ENCODE data around the gene VPS13A. TPM values are rescaled to one million over a fixed set of nuclear protein-coding genes. Genes with fewer than 3 reads are reported as not detected.

VPS13A gene
- total RNA-seq, 1 experiment from 2014 or later = 52.8 TPM

GRCh38 chr9:77161966-77162365, 15.4 kb upstream of the VPS13A start:
- H3K4me2 ChIP-seq (ENCODE audit: low read length) = no peak overlapping the region
- no peak overlapping the region for H3K9ac ChIP-seq (ENCODE audit: low read length)
- POLR2A ChIA-PET = no interaction called here
- RAD21 ChIA-PET (ENCODE audit: low non-redundant PET in 1 of 2, low total read pairs in 2 of 2, uncharacterized antibody in 2 of 2, unreplicated experiment in 2 of 2) = no interaction called here
- H3K79me2 ChIP-seq (ENCODE audit: insufficient read depth, low read length) = no peaks in the 10 kb centered on the region
- ATAC-seq (no peak), DNase-seq (ENCODE audit: low read depth, low spot score) (no peak)
- no peaks in the 10 kb centered on the region for H4K20me1 ChIP-seq (ENCODE audit: insufficient read depth)
- TF ChIP-seq POLR2A (IDR thresholded peaks at IDR 0.05; ENCODE audit: borderline replicate concordance, extremely low read depth, insufficient read depth, insufficient read length) (no peak), EZH2 (IDR thresholded peaks at IDR 0.05) (no peak), ZFX (IDR thresholded peaks at IDR 0.05) (no peak), EZH2phosphoT487 (IDR thresholded peaks at IDR 0.05; ENCODE audit: borderline replicate concordance) (no peak)
- H3K4me1 ChIP-seq (ENCODE audit: control insufficient read depth in 1 of 2, insufficient read depth in 2 of 2, low read length in 2 of 2) = no peaks in the 10 kb centered on the region
- no peak overlapping the region for H3K27ac ChIP-seq (ENCODE audit: low read depth, low read length)
- H3K27me3 ChIP-seq (ENCODE audit: insufficient read depth, low read length) = no peaks in the 10 kb centered on the region
- intact Hi-C loops (cut with micrococcal nuclease) = loop anchor here (10.0 kb wide), 1 partner anchor 273 kb away; no protein-coding TSS in a partner anchor
- no peak overlapping the region for H3K4me3 ChIP-seq (replicated peaks in 1 of 2; ENCODE audit: low read depth in 1 of 2, low read length in 2 of 2)
- CTCF ChIA-PET = interaction anchor here (0.6 to 2.0 kb wide), 3 partner anchors 11 to 352 kb away, joined by 3 to 8 read pairs (median 5); no protein-coding TSS in a partner anchor
- BruUV-seq (replicated peaks) = no TSS peak
- no peak overlapping the region for H2AFZ ChIP-seq (ENCODE audit: low read depth, low read length, poor library complexity, severe bottlenecking)
- no peaks in the 10 kb centered on the region for H3K9me2 ChIP-seq (ENCODE audit: insufficient read depth)
- H3K9me3 ChIP-seq (ENCODE audit: control insufficient read depth in 1 of 2, insufficient read depth in 1 of 2, low read depth in 1 of 2, low read length in 2 of 2) = no peaks in the 10 kb centered on the region
- no peaks in the 10 kb centered on the region for H3K36me3 ChIP-seq (ENCODE audit: control insufficient read depth in 1 of 2, insufficient read depth in 2 of 2, low read length in 2 of 2)

GRCh38 chr9:77162366-77162765, 15.0 kb upstream of the VPS13A start:
- TF ChIP-seq CEBPB (IDR thresholded peaks at IDR 0.05; ENCODE audit: low read depth) (no peak), ATF3 (IDR thresholded peaks at IDR 0.05) (no peak), SIN3A (IDR thresholded peaks at IDR 0.05; ENCODE audit: low read depth) (no peak), JUND (IDR thresholded peaks at IDR 0.05) (no peak), TCF7L2 (IDR thresholded peaks at IDR 0.05; ENCODE audit: borderline replicate concordance, extremely low read depth, insufficient read depth, insufficient read length) (no peak), POLR2A (IDR thresholded peaks at IDR 0.05; ENCODE audit: borderline replicate concordance, extremely low read depth, insufficient read depth, insufficient read length) (no peak)
- TF ChIP-seq, protein P1, sequence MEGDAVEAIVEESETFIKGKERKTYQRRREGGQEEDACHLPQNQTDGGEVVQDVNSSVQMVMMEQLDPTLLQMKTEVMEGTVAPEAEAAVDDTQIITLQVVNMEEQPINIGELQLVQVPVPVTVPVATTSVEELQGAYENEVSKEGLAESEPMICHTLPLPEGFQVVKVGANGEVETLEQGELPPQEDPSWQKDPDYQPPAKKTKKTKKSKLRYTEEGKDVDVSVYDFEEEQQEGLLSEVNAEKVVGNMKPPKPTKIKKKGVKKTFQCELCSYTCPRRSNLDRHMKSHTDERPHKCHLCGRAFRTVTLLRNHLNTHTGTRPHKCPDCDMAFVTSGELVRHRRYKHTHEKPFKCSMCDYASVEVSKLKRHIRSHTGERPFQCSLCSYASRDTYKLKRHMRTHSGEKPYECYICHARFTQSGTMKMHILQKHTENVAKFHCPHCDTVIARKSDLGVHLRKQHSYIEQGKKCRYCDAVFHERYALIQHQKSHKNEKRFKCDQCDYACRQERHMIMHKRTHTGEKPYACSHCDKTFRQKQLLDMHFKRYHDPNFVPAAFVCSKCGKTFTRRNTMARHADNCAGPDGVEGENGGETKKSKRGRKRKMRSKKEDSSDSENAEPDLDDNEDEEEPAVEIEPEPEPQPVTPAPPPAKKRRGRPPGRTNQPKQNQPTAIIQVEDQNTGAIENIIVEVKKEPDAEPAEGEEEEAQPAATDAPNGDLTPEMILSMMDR (IDR thresholded peaks at IDR 0.05 in 2 of 3, conservative IDR thresholded peaks at IDR 0.05 in 1 of 3; ENCODE audit: borderline replicate concordance in 1 of 3, insufficient read depth in 1 of 3, low read depth in 2 of 3, low read length in 2 of 3) = no peak
- Histone ChIP-seq H3K36me3 (ENCODE audit: control insufficient read depth in 1 of 2, insufficient read depth in 2 of 2, low read length in 2 of 2) (no peaks in the 10 kb centered on the region), H3K4me1 (ENCODE audit: control insufficient read depth in 1 of 2, insufficient read depth in 2 of 2, low read length in 2 of 2) (no peaks in the 10 kb centered on the region), H3K9me2 (ENCODE audit: insufficient read depth) (no peaks in the 10 kb centered on the region), H3K79me2 (ENCODE audit: insufficient read depth, low read length) (no peaks in the 10 kb centered on the region), H3K9ac (ENCODE audit: low read length) (no peak overlapping the region), H3K4me3 (replicated peaks in 1 of 2; ENCODE audit: low read depth in 1 of 2, low read length in 2 of 2) (no peak overlapping the region), H3K4me2 (ENCODE audit: low read length) (no peak overlapping the region), H4K20me1 (ENCODE audit: insufficient read depth) (no peaks in the 10 kb centered on the region), H3K27me3 (ENCODE audit: insufficient read depth, low read length) (no peaks in the 10 kb centered on the region), H3K9me3 (ENCODE audit: control insufficient read depth in 1 of 2, insufficient read depth in 1 of 2, low read depth in 1 of 2, low read length in 2 of 2) (no peaks in the 10 kb centered on the region), H2AFZ (ENCODE audit: low read depth, low read length, poor library complexity, severe bottlenecking) (no peak overlapping the region), H3K27ac (ENCODE audit: low read depth, low read length) (no peak overlapping the region)
- no TSS peak for BruUV-seq (replicated peaks)
- ChIA-PET POLR2A (interaction anchor here (0.7 kb wide), 1 partner anchor 420 kb away, joined by 3 read pairs; no protein-coding TSS in a partner anchor), CTCF (interaction anchor here (1.0 to 2.0 kb wide), 3 partner anchors 11 to 352 kb away, joined by 3 to 8 read pairs (median 5); partner anchors contain the start of gene VPS13A), RAD21 (ENCODE audit: low non-redundant PET in 1 of 2, low total read pairs in 2 of 2, uncharacterized antibody in 2 of 2, unreplicated experiment in 2 of 2) (no interaction called here)
- intact Hi-C loops (cut with micrococcal nuclease) = loop anchor here (10.0 kb wide), 1 partner anchor 272 kb away; no protein-coding TSS in a partner anchor
- no peak for DNase-seq (ENCODE audit: low read depth, low spot score)
- ATAC-seq = no peak

Data from HCT116 (cell line).